K562 (cell line): Measurements from ENCODE around the gene NOTO. TPM values are rescaled to one million over a fixed set of nuclear protein-coding genes. Genes with fewer than 3 reads are reported as not detected.
A peak's percentile ranks its signal among the peaks of the same experiment; 100 is the strongest.

Experiments used
- ATAC-seq: fragments of 200-7000 bp; cut with Tn5 transposase; 3 replicates; pipeline ENCODE4 v1.9.1; 2020; ENCODE audit warnings: moderate library complexity
- BruUV-seq: library from RNA; stranded (reverse); fragments of 400-500 nt; replicated peaks from 2 replicates; lab custom pipeline; 2021; lab: Mats Ljungman, UMichigan
- CTCF ChIA-PET: fragments of 300-600 bp; formaldehyde crosslinking; extraction: SDS; loops from one replicate; lab custom pipeline; 2021; ENCODE audit warnings: low intra/inter-chr PET ratio; lab: Yijun Ruan, JAX
- POLR2A ChIA-PET: fragments of 300-600, 350-650 bp; sonication (Branson Sonifier 250); formaldehyde crosslinking; extraction: SDS; loops from one replicate; lab custom pipeline; 2021; ENCODE audit warnings: antibody characterized with exemption, inconsistent platforms; lab: Yijun Ruan, JAX
- DNase-seq, 4 experiments: peaks; one replicate each; pipeline versions ENCODE4 v3.0.0 to v3.0.0-alpha.2; 2011 to 2018; ENCODE audit warnings: low spot score in 3 of 4, mixed read lengths in 3 of 4; ENCODE audit errors: extremely low read depth in 1 of 4
- FAIRE-seq: peaks from 2 replicates; lab custom pipeline; 2011; peaks lifted over from hg19 to GRCh38; lab: Jason Lieb, UNC
- H2AFZ ChIP-seq: 2 replicates; pipeline ENCODE4 v1.6.0; 2011; ENCODE audit warnings: low read depth, low read length, control low read depth, inconsistent platforms
- H3K27ac ChIP-seq: fragments of 200-600 bp; 3 replicates; pipeline ENCODE4 v1.8.0; 2011; ENCODE audit warnings: low read depth, mild to moderate bottlenecking, control low read depth, inconsistent platforms, low read length, moderate library complexity, mixed read lengths; ENCODE audit errors: extremely low read depth
- H3K27me3 ChIP-seq, 2 experiments: fragments of 300-600 bp in 1 of 2; 2 replicates in 1 of 2; 3 replicates in 1 of 2; pipeline versions ENCODE4 v1.6.0 to v1.8.0; 2011; ENCODE audit warnings: inconsistent platforms in 2 of 2, low read length in 2 of 2, mild to moderate bottlenecking in 1 of 2, mixed read lengths in 1 of 2, moderate library complexity in 1 of 2; ENCODE audit not compliant: control insufficient read depth in 2 of 2, insufficient read depth in 2 of 2
- H3K36me3 ChIP-seq: fragments of 300-600 bp; 3 replicates; pipeline ENCODE4 v1.8.0; 2011; ENCODE audit warnings: mild to moderate bottlenecking, low read length, inconsistent platforms; ENCODE audit not compliant: control insufficient read depth, insufficient read depth
- H3K4me1 ChIP-seq, 2 experiments: fragments of 200-600 bp in 1 of 2; replicated peaks in 1 of 2; 2 replicates in 1 of 2; 3 replicates in 1 of 2; pipeline versions ENCODE4 v1.5.1 to v1.8.0; 2011; ENCODE audit warnings: inconsistent platforms in 2 of 2, low read length in 2 of 2, mild to moderate bottlenecking in 1 of 2, mixed read lengths in 1 of 2, moderate library complexity in 1 of 2; ENCODE audit not compliant: control insufficient read depth in 2 of 2, insufficient read depth in 2 of 2
- H3K4me2 ChIP-seq: 2 replicates; pipeline ENCODE4 v1.6.1; 2011; ENCODE audit warnings: low read length, control low read depth, inconsistent platforms, mixed read lengths; ENCODE audit not compliant: insufficient read depth
- H3K4me3 ChIP-seq: fragments of 200-600 bp; sonication (generic), shearing (Covaris generic); 2 replicates; pipeline ENCODE4 v1.5.1; 2016; ENCODE audit warnings: control low read depth, inconsistent platforms
- H3K79me2 ChIP-seq: fragments of 200-600 bp; 3 replicates; pipeline ENCODE4 v1.8.0; 2011; ENCODE audit warnings: low read length, inconsistent platforms; ENCODE audit not compliant: control insufficient read depth, insufficient read depth
- H3K9ac ChIP-seq, 2 experiments: 2 replicates each; pipeline versions ENCODE4 v1.6.0 to v1.6.1; 2011; ENCODE audit warnings: low read depth in 2 of 2, low read length in 2 of 2, control low read depth in 1 of 2, inconsistent platforms in 1 of 2, mild to moderate bottlenecking in 1 of 2, mixed read lengths in 1 of 2; ENCODE audit not compliant: insufficient read depth in 1 of 2
- H3K9me1 ChIP-seq: one replicate; pipeline ENCODE4 v1.6.0; 2011; ENCODE audit warnings: inconsistent platforms, mild to moderate bottlenecking, low read length, moderate library complexity; ENCODE audit not compliant: control insufficient read depth, insufficient read depth
- H3K9me3 ChIP-seq: replicated peaks from 2 replicates; pipeline ENCODE4 v1.5.1; 2011; ENCODE audit warnings: low read depth, low read length, inconsistent platforms; ENCODE audit not compliant: control insufficient read depth, insufficient read depth
- H4K20me1 ChIP-seq: replicated peaks from 2 replicates; pipeline ENCODE4 v1.6.1; 2011; ENCODE audit warnings: low read length, inconsistent platforms, mixed read lengths; ENCODE audit not compliant: control insufficient read depth, insufficient read depth
- ATF7 ChIP-seq: fragments of 450-650 bp; IDR thresholded peaks from 2 replicates; pipeline ENCODE4 v1.7.1; 2014; ENCODE audit warnings: mild to moderate bottlenecking, moderate library complexity
- EHMT2 ChIP-seq: fragments of 450-650 bp; IDR thresholded peaks from 2 replicates; pipeline ENCODE4 v1.6.1; 2018; ENCODE audit warnings: antibody characterized with exemption
- ESRRA ChIP-seq: fragments of 450-650 bp; IDR thresholded peaks from 2 replicates; pipeline ENCODE4 v1.6.1; 2014; ENCODE audit warnings: low read depth, mild to moderate bottlenecking, moderate library complexity, borderline replicate concordance
- FOSL1 ChIP-seq: fragments of 200-800 bp; sonication (Bioruptor generic); conservative IDR thresholded peaks from 2 replicates; pipeline ENCODE4 v1.6.1; 2016; ENCODE audit warnings: missing genetic modification characterization, missing compliant biosample characterization
- HMGXB4 ChIP-seq: sonication (generic); formaldehyde crosslinking; IDR thresholded peaks from 2 replicates; pipeline ENCODE4 v1.8.1; 2023; ENCODE audit warnings: mild to moderate bottlenecking, missing genetic modification reagents
- MBD2 ChIP-seq: sonication (generic); IDR thresholded peaks from 2 replicates; pipeline ENCODE4 v1.6.1; 2016; ENCODE audit warnings: low read depth, borderline replicate concordance
- MECOM ChIP-seq: fragments of 250-450 bp; sonication (Bioruptor Pico); IDR thresholded peaks from 2 replicates; pipeline ENCODE4 v1.8.0; 2022; ENCODE audit warnings: inconsistent platforms
- NRF1 ChIP-seq, 2 experiments: fragments of 450-650 bp; IDR thresholded peaks in 1 of 2; conservative IDR thresholded peaks in 1 of 2; 2 replicates each; pipeline ENCODE4 v1.6.1; 2014; ENCODE audit warnings: mild to moderate bottlenecking in 2 of 2
- SUPT5H ChIP-seq: fragments of 450-650 bp; IDR thresholded peaks from 2 replicates; pipeline ENCODE4 v1.6.1; 2016
- ZBTB12 ChIP-seq: fragments of 250-450 bp; sonication (Bioruptor Pico); IDR thresholded peaks from 2 replicates; pipeline ENCODE4 v1.4.0; 2020
- ZBTB34 ChIP-seq: fragments of 250-450 bp; sonication (Bioruptor Pico); IDR thresholded peaks from 2 replicates; pipeline ENCODE4 v1.8.0; 2021; ENCODE audit warnings: mild to moderate bottlenecking, moderate library complexity
- ZNF239 ChIP-seq: fragments of 250-450 bp; sonication (Bioruptor Pico); IDR thresholded peaks from 2 replicates; pipeline ENCODE4 v1.4.0; 2020; ENCODE audit warnings: mild to moderate bottlenecking
- ZZZ3 ChIP-seq: fragments of 450-650 bp; IDR thresholded peaks from 2 replicates; pipeline ENCODE4 v1.6.1; 2016; ENCODE audit warnings: antibody characterized with exemption, mild to moderate bottlenecking, moderate library complexity
- whole genome bisulfite sequencing: fragments of 100-300 bp; shearing (Covaris generic); methylation state at CpG from one replicate; pipeline ENCODE4 v1.1.6; 2016; ENCODE audit warnings: low coverage, mixed read lengths; ENCODE audit not compliant: insufficient coverage; ENCODE audit errors: missing lambda C conversion rate; 5-methylcytosine and 5-hydroxymethylcytosine counted together
- in situ Hi-C: fragments of 300-500 bp; cut with MboI; formaldehyde crosslinking; loops from 4 replicates; pipeline ENCODE4 v1.15.0; 2018; ENCODE audit warnings: inconsistent platforms, mixed read lengths
- intact Hi-C: fragments of 100-400 bp; cut with micrococcal nuclease; formaldehyde crosslinking; loops from 2 replicates; pipeline ENCODE4 v1.14.2; 2022
- polyA plus RNA-seq, 8 experiments: library from polyadenylated mRNA; depleted of rRNA in 4 of 8; stranded (reverse) in 5 of 8; unstranded in 3 of 8; fragments of >200 nt; fragmentation: Nextera tagmentation in 2 of 8; fragmentation: Illumina TruSeq in 1 of 8; extraction: Ambion mirVana in 2 of 8; extraction: Trizol in 1 of 8; gene quantifications; 2 replicates each; pipeline versions ENCODE4 v1.2.1 to v1.2.3, GENCODE V29; 2011 to 2014; ENCODE audit warnings: inconsistent platforms in 1 of 8, missing spikeins in 1 of 8
- total RNA-seq, 7 experiments: library from RNA; depleted of rRNA in 6 of 7; stranded (reverse); fragments of >200 nt in 6 of 7; fragmentation: Illumina TruSeq in 2 of 7; extraction: Trizol in 2 of 7; gene quantifications; 2 replicates each; pipeline versions ENCODE4 v1.2.1 to v1.2.3, GENCODE V29; 2011 to 2021; ENCODE audit warnings: low replicate concordance in 1 of 7
- TF ChIP-seq, protein P1 (sequence below): fragments of 250-450 bp; sonication (Bioruptor Pico); IDR thresholded peaks from 2 replicates; pipeline ENCODE4 v1.5.0; 2020; ENCODE audit warnings: mild to moderate bottlenecking
- TF ChIP-seq, protein P2 (sequence below), 3 experiments: fragments of 200-800 bp in 1 of 3; sonication (Bioruptor generic) in 1 of 3; sonication (generic) in 1 of 3; formaldehyde crosslinking in 1 of 3; IDR thresholded peaks; 2 replicates each; pipeline versions ENCODE4 v1.6.1 to v1.8.0; 2016 to 2022; ENCODE audit warnings: mild to moderate bottlenecking in 2 of 3, missing compliant biosample characterization in 2 of 3, missing genetic modification characterization in 2 of 3, missing genetic modification reagents in 1 of 3

NOTO gene
- total and polyA plus RNA-seq, 9 of the 15 experiments (the other 6 are each of a cell fraction or from before 2014, with no cell fraction given), result not detected

DNA sequence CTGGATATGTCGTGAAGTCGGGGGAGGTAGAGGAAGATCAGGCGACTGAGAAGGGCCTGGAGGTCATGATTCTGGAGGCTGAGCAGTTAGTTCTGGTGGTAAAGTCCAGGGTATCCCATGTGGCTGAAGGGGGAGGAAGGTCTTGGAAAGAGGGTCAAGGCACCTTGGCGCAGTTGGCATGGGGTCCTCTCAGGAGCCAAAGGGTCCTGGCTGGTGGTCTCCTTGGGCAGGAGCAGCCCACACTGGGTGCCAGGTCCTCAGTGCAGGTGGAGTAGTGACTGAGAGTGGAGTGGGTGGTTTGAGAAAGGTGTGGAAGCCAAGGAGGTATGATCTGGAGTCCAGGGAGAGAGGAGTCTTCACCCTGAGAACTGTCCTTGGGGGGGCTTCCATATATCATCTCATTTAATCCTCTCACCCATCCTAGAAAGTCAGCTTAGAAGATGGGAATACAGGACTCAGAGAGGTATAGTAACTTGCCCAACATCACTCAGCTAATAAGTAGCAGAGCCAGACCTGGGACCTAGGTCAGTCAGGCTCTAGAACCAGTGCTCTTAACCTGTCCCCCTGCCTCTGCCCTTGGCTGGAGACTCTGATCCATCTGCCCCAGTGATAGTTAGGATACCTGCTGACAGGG, 57.4 kb downstream of the NOTO start:
- in situ Hi-C loops (no loop called here), intact Hi-C loops (loop anchor here (1.0 to 10.0 kb wide), 5 partner anchors 47 to 367 kb away; no protein-coding TSS in a partner anchor)
- no TSS peak for BruUV-seq
- Histone ChIP-seq H3K36me3 (peaks cover 3% of the 10 kb centered on the region; the same call in 1 of the 3 replicates), H3K4me1 (peaks cover 2 to 18% of the 10 kb centered on the region in 2 experiments; a peak in 2 of 5 replicates), H3K27me3 (no peaks in the 10 kb centered on the region), H4K20me1 (peaks cover 6% of the 10 kb centered on the region; the same call in 1 of the 2 replicates), H3K9ac (0 out of 4 replicates have a peak overlapping the region, but pooled peaks of 1 of the 2 experiments have one; percentile 26), H3K4me2 (no peak overlapping the region), H3K9me1 (no peaks in the 10 kb centered on the region), H2AFZ (no peak overlapping the region), H3K79me2 (no peaks in the 10 kb centered on the region), H3K27ac (no peak overlapping the region), H3K4me3 (no peak overlapping the region), H3K9me3 (no peaks in the 10 kb centered on the region)
- no peak for FAIRE-seq
- POLR2A ChIA-PET, result interaction anchor here (0.6 to 0.9 kb wide), 4 partner anchors 12 to 237 kb away, joined by 3 to 6 read pairs (median 4); no protein-coding TSS in a partner anchor
- DNase-seq, result no peak
- CTCF ChIA-PET, result interaction anchor here (1.0 to 2.0 kb wide), 4 partner anchors 101 to 372 kb away, joined by 3 to 10 read pairs (median 5); partner anchors contain the start of gene SPR
- 53% methylated on average over 4 of the region's 4 CpGs for WGBS
- ATAC-seq, result peak; percentile 31; the same call in 2 of the 3 replicates
- TF ChIP-seq MBD2 (no peak), MECOM (CRISPR knock-in tag) (no peak), NRF1 (conservative IDR thresholded peaks at IDR 0.05 in 1 of 2, IDR thresholded peaks at IDR 0.05 in 1 of 2) (no peak), ZBTB12 (CRISPR knock-in tag) (no peak), ZZZ3 (no peak), ATF7 (no peak), ESRRA (no peak), ZBTB34 (no peak), FOSL1 (no peak), HMGXB4 (CRISPR knock-in tag) (no peak), ZNF239 (CRISPR knock-in tag) (no peak), SUPT5H (no peak), EHMT2 (no peak)
- TF ChIP-seq, protein P1, sequence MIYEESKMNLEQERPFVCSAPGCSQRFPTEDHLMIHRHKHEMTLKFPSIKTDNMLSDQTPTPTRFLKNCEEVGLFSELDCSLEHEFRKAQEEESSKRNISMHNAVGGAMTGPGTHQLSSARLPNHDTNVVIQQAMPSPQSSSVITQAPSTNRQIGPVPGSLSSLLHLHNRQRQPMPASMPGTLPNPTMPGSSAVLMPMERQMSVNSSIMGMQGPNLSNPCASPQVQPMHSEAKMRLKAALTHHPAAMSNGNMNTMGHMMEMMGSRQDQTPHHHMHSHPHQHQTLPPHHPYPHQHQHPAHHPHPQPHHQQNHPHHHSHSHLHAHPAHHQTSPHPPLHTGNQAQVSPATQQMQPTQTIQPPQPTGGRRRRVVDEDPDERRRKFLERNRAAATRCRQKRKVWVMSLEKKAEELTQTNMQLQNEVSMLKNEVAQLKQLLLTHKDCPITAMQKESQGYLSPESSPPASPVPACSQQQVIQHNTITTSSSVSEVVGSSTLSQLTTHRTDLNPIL (CRISPR knock-in tag), result no peak
- TF ChIP-seq, protein P2, sequence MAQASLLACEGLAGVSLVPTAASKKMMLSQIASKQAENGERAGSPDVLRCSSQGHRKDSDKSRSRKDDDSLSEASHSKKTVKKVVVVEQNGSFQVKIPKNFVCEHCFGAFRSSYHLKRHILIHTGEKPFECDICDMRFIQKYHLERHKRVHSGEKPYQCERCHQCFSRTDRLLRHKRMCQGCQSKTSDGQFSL (CRISPR knock-in tag; IDR thresholded peaks at IDR 0.05), result no peak
- TF ChIP-seq, protein P2 (tag; IDR thresholded peaks at IDR 0.05), result no peak
